B cell (primary cell): Measurements from ENCODE around the gene DNAH3.
"Not testable (repeated sequence)": the region's sequence is repeated elsewhere in the genome, so short reads cannot be mapped to it uniquely, and the experiment has no call there.

Source experiments
- CTCF ChIP-seq: fragments of 200-600 bp; IDR thresholded peaks from one replicate; pipeline ENCODE4 v1.8.0; 2022; ENCODE audit warnings: antibody characterized with exemption, mild to moderate bottlenecking
- EZH2 ChIP-seq: IDR thresholded peaks from 2 replicates; pipeline ENCODE4 v1.6.1; 2012; ENCODE audit warnings: borderline replicate concordance, low read depth, mild to moderate bottlenecking, moderate library complexity, low read length; ENCODE audit not compliant: insufficient read depth, poor library complexity, severe bottlenecking

GRCh38 chr16:21063314-21063713 lies 87.3 kb downstream of the DNAH3 start:
- not testable (repeated sequence) for TF ChIP-seq CTCF, EZH2
